ENCODE data around the gene ZNF100.
"Not testable (repeated sequence)": the region's sequence is repeated elsewhere in the genome, so short reads cannot be mapped to it uniquely, and the experiment has no call there.

- TF ChIP-seq CTCF, POLR2A (IDR thresholded peaks at IDR 0.05): not testable (repeated sequence)
Observed at GRCh38 chr19:21808400-21809000, 41.1 kb upstream of the ZNF100 start.

Data from vagina (tissue), 2 donors.